ENCODE data around the gene MITD1.
"Not testable (repeated sequence)": the region's sequence is repeated elsewhere in the genome, so short reads cannot be mapped to it uniquely, and the experiment has no call there.

The MITD1 gene

GRCh38 chr2:99153921-99154604 is 26.8 kb downstream of the MITD1 start:
- DNase-seq: no peak

- DNase-seq: no peak
Measured at GRCh38 chr2:99152199-99152895, 28.5 kb downstream of the MITD1 start.

- no peak for DNase-seq
Measured at GRCh38 chr2:99150706-99151105, 30.2 kb downstream of the MITD1 start.

GRCh38 chr2:99141110-99142108 is 39.4 kb downstream of the MITD1 start, which contains the start of gene C2orf15:
Gene C2orf15, plus strand, starts transcription at chr2:99141707. Its CDS starts 8,852 bp downstream, at chr2:99150559.
- DNase-seq: peak; percentile 98

GRCh38 chr2:99140860-99141109 is 40.1 kb downstream of the MITD1 start:
- no peak for DNase-seq

GRCh38 chr2:99140056-99140859 is 40.6 kb downstream of the MITD1 start:
- no peak for DNase-seq

- no peak for DNase-seq
Measured at GRCh38 chr2:99139003-99139402, 41.9 kb downstream of the MITD1 start.

GRCh38 chr2:99135044-99135556 is 45.8 kb downstream of the MITD1 start:
- not testable (repeated sequence) for DNase-seq

GRCh38 chr2:99127981-99128380 is 52.9 kb downstream of the MITD1 start:
- DNase-seq: no peak

Data from CD4-positive, alpha-beta T cell treated with Interferon alpha-2 for 1 hour (primary cell).